ENCODE results near the gene LPP.

DNA sequence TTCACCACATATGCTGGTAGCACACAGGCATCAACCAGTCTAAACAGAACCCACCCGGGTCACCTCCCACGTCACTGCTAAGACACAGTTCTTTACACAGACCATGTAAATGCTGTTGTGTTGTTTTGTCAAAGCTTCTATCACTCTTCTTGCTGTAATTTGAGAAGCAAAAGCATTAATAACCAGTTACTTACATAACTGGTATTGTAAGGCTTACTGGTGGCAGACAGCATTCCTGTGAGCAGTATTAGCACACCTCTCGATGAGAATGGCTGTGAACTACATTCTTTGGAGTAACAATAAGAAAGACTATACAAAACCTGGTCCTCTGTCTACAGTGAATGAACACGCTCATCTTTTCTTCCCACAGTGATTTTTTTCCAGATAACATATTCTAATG lies 479.2 kb downstream of the LPP start:
- TF ChIP-seq, protein P1, sequence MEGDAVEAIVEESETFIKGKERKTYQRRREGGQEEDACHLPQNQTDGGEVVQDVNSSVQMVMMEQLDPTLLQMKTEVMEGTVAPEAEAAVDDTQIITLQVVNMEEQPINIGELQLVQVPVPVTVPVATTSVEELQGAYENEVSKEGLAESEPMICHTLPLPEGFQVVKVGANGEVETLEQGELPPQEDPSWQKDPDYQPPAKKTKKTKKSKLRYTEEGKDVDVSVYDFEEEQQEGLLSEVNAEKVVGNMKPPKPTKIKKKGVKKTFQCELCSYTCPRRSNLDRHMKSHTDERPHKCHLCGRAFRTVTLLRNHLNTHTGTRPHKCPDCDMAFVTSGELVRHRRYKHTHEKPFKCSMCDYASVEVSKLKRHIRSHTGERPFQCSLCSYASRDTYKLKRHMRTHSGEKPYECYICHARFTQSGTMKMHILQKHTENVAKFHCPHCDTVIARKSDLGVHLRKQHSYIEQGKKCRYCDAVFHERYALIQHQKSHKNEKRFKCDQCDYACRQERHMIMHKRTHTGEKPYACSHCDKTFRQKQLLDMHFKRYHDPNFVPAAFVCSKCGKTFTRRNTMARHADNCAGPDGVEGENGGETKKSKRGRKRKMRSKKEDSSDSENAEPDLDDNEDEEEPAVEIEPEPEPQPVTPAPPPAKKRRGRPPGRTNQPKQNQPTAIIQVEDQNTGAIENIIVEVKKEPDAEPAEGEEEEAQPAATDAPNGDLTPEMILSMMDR (IDR thresholded peaks at IDR 0.05) = no peak
- TF ChIP-seq POLR2A (IDR thresholded peaks at IDR 0.05; ENCODE audit: low read depth) = no peak
